NT2/D1 (cell line): ENCODE measurements around the gene BABAM1.

Source experiments
- YY1 ChIP-seq: IDR thresholded peaks from 2 replicates; pipeline ENCODE4 v1.6.1; 2011; ENCODE audit not compliant: insufficient read length, insufficient read depth
- ZNF274 ChIP-seq: IDR thresholded peaks from 2 replicates; pipeline ENCODE4 v1.6.1; 2011; ENCODE audit warnings: mild to moderate bottlenecking, low read depth, low read length

DNA sequence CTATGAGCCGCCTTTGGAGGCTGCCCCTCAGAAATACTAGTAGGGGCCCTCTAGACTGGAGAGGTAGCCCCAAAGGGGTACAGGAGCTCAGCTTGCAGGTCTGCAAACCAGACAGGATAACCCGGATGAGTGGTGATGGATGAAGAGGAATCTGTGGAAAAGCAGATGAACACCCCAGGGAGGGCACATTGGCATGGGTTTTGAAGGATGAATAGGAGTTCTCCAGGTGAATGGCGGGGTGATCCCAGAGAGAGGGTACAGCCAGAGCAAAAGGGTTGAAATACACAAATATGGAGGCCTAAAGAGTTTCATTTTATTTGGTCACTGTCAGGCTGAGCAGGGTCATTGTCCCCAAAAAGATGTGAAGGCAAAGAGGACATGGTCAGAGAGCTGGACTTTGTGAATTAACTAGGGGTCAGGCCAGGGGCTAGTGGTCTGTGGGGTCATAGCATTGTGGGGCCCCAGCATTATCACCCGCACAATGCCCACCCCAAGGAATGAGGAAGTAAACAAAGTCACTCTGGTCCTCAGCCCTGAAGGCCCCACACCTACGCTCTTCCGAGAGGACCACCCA, 26.3 kb upstream of the BABAM1 start:
- TF ChIP-seq YY1: no peak
- TF ChIP-seq ZNF274: no peak
